ENCODE measurements around the gene GCNT2.
"Not testable (repeated sequence)": the region's sequence is repeated elsewhere in the genome, so short reads cannot be mapped to it uniquely, and the experiment has no call there.

The GCNT2 gene

DNA sequence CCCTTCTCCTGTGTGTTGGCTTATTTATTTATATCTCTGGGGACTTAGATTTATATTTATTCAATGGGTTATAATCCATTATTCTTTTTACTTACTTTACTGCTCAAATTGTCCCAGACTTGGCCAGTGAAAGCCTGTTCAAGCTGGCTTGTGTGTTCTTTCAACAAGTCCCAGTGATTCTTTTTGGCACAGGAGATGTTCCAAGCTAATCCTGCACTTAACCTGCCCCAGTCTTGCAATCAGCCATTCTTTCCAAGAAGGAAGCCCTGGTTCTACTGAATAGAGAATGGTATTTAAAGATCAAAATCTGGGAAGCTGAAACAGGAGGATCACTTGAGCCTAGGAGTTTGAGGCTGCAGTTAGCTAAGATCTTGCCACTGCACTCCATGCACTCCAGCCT lies 26.7 kb downstream of the GCNT2 start:
- no peak for DNase-seq (ENCODE audit: low read depth in 1 of 2, low spot score in 1 of 2)

GRCh38 chr6:10550764-10551163 lies 29.6 kb downstream of the GCNT2 start:
- DNase-seq (ENCODE audit: low read depth in 1 of 2, low spot score in 1 of 2), result no peak

GRCh38 chr6:10552270-10552810 lies 31.2 kb downstream of the GCNT2 start:
- DNase-seq (ENCODE audit: low read depth in 1 of 2, low spot score in 1 of 2), result no peak

- DNase-seq (ENCODE audit: low read depth in 1 of 2, low spot score in 1 of 2), result no peak
Observed at GRCh38 chr6:10553871-10554270, 32.7 kb downstream of the GCNT2 start.

- no peak for DNase-seq (ENCODE audit: low read depth in 1 of 2, low spot score in 1 of 2)
Observed at GRCh38 chr6:10554826-10555225, 33.7 kb downstream of the GCNT2 start.

- no peak for DNase-seq (ENCODE audit: low read depth in 1 of 2, low spot score in 1 of 2)
Observed at GRCh38 chr6:10555625-10556309, 34.6 kb downstream of the GCNT2 start.

DNA sequence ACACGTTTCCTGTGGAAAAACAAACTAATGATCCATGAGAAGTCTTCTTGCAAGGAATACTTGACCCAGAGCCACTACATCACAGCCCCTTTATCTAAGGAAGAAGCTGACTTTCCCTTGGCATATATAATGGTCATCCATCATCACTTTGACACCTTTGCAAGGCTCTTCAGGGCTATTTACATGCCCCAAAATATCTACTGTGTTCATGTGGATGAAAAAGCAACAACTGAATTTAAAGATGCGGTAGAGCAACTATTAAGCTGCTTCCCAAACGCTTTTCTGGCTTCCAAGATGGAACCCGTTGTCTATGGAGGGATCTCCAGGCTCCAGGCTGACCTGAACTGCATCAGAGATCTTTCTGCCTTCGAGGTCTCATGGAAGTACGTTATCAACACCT lies 35.4 kb downstream of the GCNT2 start:
- DNase-seq (ENCODE audit: low read depth in 1 of 2, low spot score in 1 of 2), result no peak

DNA sequence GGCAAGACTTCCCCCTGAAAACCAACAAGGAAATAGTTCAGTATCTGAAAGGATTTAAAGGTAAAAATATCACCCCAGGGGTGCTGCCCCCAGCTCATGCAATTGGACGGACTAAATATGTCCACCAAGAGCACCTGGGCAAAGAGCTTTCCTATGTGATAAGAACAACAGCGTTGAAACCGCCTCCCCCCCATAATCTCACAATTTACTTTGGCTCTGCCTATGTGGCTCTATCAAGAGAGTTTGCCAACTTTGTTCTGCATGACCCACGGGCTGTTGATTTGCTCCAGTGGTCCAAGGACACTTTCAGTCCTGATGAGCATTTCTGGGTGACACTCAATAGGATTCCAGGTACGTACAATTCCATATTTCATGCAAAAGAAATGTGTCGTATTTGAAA lies 35.8 kb downstream of the GCNT2 start:
- no peak for DNase-seq (ENCODE audit: low read depth in 1 of 2, low spot score in 1 of 2)

DNA sequence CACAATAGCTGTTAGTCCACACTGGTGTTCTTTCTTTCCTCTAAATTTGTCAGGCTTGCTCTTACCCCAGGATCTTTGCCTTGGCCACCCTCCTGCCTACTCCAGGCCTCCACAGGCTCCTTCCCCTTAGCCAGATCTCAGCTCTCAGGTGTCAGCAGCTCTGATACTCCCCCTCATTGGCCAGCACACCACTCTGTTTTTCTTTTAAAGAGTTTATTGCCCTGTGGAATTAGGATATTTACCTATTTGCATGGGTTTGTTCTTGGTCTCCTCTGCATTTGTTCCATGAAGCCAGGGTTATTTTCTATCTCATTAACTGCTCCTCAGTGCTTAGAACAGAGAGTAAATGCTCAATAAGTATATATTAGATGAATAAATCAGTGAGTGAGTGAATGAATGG lies 36.8 kb downstream of the GCNT2 start:
- no peak for DNase-seq (ENCODE audit: low read depth in 1 of 2, low spot score in 1 of 2)

GRCh38 chr6:10558565-10558964 lies 37.4 kb downstream of the GCNT2 start:
- no peak for DNase-seq (ENCODE audit: low read depth in 1 of 2, low spot score in 1 of 2)

- DNase-seq (ENCODE audit: low read depth in 1 of 2, low spot score in 1 of 2), result no peak
Observed at GRCh38 chr6:10559522-10560152, 38.5 kb downstream of the GCNT2 start.

- DNase-seq (ENCODE audit: low read depth in 1 of 2, low spot score in 1 of 2), result no peak
Observed at GRCh38 chr6:10561611-10562199, 40.6 kb downstream of the GCNT2 start.

DNA sequence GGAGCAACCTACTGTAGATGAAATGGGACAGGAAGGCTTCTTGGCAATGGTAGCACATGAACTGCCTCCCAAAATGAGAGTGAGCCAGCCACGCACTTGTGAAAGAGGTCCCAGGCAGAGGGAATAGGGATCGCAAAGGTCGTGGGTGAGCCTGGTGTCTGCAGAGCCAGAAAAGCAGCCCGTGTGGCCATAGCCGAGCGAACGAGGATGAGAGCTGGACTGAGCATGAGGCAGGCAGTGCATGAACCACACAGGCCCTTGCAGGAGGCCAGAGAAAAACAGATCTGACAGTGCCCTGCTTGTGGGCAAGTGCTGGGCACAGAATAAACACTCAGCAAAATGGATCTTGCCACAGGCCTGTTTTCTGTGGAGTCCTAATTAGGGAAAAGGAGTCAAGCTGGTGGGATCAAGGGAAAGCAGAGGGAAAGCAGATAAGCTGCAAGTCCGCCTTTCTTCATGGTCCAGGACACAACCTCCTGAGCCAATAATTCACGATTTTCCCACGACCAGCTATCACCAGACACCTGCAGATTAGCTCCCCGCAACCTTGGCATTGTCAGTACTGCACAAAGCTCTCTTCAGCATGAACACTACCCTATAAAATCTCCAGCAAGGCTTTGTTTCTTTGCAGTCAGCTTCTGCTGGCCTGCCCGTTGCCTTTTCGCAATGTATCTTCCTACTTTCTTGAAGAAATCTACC lies 44.0 kb downstream of the GCNT2 start:
- DNase-seq (ENCODE audit: low read depth in 1 of 2, low spot score in 1 of 2), result no peak

DNA sequence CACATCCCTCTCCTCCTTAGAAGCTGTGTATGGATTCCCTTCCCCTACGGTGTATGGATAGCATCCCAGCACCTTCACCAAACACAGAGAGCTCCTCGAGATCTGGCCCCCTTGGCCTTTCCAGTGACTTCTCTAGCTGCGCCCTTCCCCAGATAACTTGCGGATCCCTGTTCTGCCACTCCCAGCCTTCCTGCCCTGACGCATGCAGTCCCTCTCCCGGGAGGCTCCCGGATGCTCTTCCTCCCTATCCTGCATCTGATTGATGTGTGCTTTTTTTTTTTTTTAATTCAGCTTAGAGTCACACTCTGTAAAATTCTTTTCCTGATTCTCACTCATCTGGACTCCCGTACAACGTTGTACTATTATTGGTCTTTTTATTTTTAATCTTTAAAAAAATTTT lies 44.8 kb downstream of the GCNT2 start:
- no peak for DNase-seq (ENCODE audit: low read depth in 1 of 2, low spot score in 1 of 2)

GRCh38 chr6:10567256-10568026 lies 46.3 kb downstream of the GCNT2 start:
- DNase-seq (ENCODE audit: low read depth in 1 of 2, low spot score in 1 of 2), result no peak

DNA sequence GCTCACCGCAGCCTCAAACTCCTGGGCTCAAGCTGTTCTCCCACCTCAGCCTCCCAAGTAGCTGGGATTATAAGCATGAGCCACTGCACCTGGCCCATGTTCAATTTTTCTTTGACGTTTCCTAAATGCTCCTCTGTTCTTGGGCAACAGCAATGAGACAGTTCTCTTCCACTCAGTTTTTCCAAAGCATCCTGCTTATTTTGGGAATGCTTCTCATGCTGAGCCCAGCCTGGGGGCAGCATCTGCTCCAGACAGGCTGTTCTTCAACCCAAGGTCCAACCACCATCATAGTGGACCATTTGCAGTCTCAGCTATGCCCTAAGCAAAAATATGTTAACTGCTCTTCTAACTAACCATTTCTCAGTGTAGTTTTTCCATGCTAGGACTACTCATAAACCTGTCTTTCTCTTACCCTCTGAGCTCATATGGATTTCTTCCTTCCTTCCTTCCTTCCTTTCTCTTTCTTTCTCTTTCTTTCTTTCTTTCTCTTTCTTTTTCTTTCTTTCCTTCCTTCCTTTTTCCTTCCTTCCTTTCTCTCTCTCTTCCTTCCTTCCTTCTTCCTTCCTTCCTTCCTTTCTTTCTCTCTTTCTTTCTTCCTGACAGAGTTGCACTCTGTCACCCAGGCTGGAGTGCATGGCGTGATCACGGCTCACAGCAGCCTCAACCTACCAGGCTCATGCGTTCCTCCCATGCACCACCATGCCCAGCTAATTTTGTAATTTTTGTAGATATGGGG lies 48.4 kb downstream of the GCNT2 start:
- DNase-seq (ENCODE audit: low read depth in 1 of 2, low spot score in 1 of 2), result no peak

DNA sequence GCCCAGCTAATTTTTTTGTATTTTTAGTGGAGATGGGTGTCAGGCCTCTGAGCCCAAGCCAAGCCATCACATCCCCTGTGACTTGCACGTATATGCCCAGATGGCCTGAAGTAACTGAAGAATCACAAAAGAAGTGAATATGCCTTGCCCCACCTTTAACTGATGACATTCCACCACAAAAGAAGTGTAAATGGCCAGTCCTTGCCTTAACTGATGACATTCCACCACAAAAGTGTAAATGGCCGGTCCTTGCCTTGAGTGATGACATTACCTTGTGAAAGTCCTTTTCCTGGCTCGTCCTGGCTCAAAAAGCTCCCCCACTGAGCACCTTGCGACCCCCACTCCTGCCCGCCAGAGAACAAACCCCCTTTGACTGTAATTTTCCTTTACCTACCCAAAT lies 54.4 kb downstream of the GCNT2 start:
- DNase-seq (ENCODE audit: low read depth in 1 of 2, low spot score in 1 of 2), result not testable (repeated sequence)

GRCh38 chr6:10576226-10576625 lies 55.1 kb downstream of the GCNT2 start:
- no peak for DNase-seq (ENCODE audit: low read depth in 1 of 2, low spot score in 1 of 2)

- DNase-seq (ENCODE audit: low read depth in 1 of 2, low spot score in 1 of 2), result no peak
Observed at GRCh38 chr6:10577112-10577511, 56.0 kb downstream of the GCNT2 start.

DNA sequence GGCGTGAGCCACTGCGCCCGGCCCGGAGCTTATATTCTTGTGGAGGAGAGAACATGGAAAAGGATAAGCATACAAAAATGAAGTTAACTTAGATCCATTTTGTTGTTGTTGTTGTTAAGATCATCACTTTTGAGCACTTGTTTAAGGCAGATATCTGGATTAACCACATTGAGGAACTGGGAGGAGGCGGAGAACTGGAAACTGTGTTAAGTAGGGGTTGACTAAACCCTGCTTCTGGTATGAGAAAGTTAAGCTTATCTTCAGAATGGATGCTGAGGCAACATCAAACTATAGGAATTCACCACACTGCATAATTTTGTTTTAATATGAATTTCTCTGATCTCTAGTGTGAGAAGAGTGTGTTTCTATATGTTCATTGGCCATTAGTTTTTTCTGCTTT lies 57.6 kb downstream of the GCNT2 start:
- no peak for DNase-seq (ENCODE audit: low read depth in 1 of 2, low spot score in 1 of 2)
